AG10803 (cell line): ENCODE results near the gene ZNF665.

ENCODE experiments used
- DNase-seq: peaks from one replicate; pipeline ENCODE4 v3.0.0; 2010; ENCODE audit warnings: low read depth
- H3K4me3 ChIP-seq: 2 replicates; pipeline ENCODE4 v1.5.1; 2011; ENCODE audit warnings: mild to moderate bottlenecking, low read length, control low read depth
- CTCF ChIP-seq: conservative IDR thresholded peaks from 2 replicates; pipeline ENCODE4 v1.5.1; 2011; ENCODE audit warnings: mild to moderate bottlenecking, low read length, control low read depth, inconsistent platforms

ZNF665 gene

DNA sequence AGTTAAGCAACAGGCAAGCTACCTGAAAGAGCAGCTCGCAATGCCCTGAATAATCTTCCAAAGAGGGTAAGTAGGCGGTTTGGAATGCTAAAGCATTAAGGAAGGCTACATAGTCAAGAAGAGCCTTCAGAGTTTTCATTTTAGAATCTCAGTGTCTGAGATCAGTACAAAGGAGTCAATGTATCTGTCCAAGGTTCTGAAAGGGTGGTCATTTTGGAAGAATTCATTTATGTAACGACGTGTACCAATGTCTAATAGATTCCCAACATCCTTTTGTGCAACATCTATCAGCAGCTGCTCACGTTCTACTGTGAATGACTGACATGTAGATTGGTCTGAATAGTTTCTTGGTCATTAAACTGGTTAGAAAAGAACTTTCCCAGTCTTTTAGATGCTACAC lies 15.2 kb downstream of the ZNF665 start:
- no peak for TF ChIP-seq CTCF
- DNase-seq = no peak
- no peak overlapping the region for H3K4me3 ChIP-seq

- no peak for TF ChIP-seq CTCF
- H3K4me3 ChIP-seq = no peak overlapping the region
- no peak for DNase-seq
Measured at GRCh38 chr19:53172889-53173288, 20.3 kb downstream of the ZNF665 start.

DNA sequence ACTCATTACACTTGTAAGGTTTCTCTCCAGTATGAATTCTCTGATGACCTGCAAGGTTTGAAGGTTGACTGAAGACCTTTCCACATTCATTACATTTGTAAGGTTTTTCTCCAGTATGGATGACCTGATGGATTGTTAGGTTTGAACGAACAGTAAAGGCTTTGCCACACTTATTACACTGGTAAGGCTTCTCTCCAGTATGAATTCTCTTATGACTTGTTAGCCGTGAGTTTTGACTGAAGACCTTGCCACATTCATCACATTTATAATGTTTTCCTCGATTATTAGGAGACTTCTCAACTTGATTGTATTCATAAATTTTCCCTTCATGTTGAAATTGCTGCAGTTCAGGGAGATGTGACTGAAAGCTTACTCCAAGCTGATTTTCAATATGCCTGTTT lies 27.5 kb downstream of the ZNF665 start:
- no peak for TF ChIP-seq CTCF
- no peak for DNase-seq

GRCh38 chr19:53161123-53161522 lies 32.0 kb downstream of the ZNF665 start:
- TF ChIP-seq CTCF = no peak
- no peak overlapping the region for H3K4me3 ChIP-seq
- no peak for DNase-seq

More for the DNA sequence above, 27.5 kb downstream of the ZNF665 start:
- H3K4me3 ChIP-seq = no peak overlapping the region

DNA sequence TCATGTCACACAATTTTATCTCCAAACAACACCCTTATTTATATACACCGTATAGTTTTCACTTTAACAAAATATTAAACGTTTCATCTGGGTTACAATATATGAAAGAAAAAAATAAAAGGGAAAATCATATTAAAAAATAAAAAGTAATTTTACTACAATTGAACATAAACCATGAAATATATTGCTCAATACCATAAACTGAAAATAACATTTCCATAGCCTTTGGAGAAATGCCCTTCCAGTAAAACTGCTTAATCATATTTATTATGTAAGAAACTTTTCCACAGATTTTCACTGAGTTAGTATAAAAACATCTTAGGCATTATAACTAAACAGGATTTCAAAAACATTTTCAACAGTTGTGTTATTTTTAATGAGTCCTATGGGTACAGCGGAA lies 32.8 kb downstream of the ZNF665 start:
- no peak for TF ChIP-seq CTCF
- no peak for DNase-seq

GRCh38 chr19:53158119-53158656 lies 35.0 kb downstream of the ZNF665 start:
- H3K4me3 ChIP-seq = peak overlapping the region; percentile 73
- TF ChIP-seq CTCF = no peak
- DNase-seq = peak; percentile 16

More for the DNA sequence above, 32.8 kb downstream of the ZNF665 start:
- no peak overlapping the region for H3K4me3 ChIP-seq

- peak; percentile 8 for DNase-seq
- no peak for TF ChIP-seq CTCF
- H3K4me3 ChIP-seq = peak overlapping the region; percentile 73
Measured at GRCh38 chr19:53157626-53158025, 35.5 kb downstream of the ZNF665 start.
